Muscle of leg (tissue), 11 donors: ENCODE data around the gene KIAA1671. TPM values are rescaled to one million over a fixed set of nuclear protein-coding genes. Genes with fewer than 3 reads are reported as not detected.
"Not testable (repeated sequence)": the region's sequence is repeated elsewhere in the genome, so short reads cannot be mapped to it uniquely, and the experiment has no call there.

Experiments
- DNase-seq: peaks from one replicate; pipeline ENCODE4 v3.0.0; 2013
- H3K27ac ChIP-seq: one replicate; pipeline ENCODE4 v1.5.1; 2013; ENCODE audit warnings: mild to moderate bottlenecking, low read length, control low read depth
- H3K27me3 ChIP-seq: one replicate; pipeline ENCODE4 v1.6.1; 2013; ENCODE audit warnings: low read length; ENCODE audit not compliant: control insufficient read depth, insufficient read depth
- H3K36me3 ChIP-seq: one replicate; pipeline ENCODE4 v1.6.1; 2013; ENCODE audit warnings: low read length; ENCODE audit not compliant: control insufficient read depth, insufficient read depth
- H3K4me1 ChIP-seq: one replicate; pipeline ENCODE4 v1.6.1; 2013; ENCODE audit warnings: low read length; ENCODE audit not compliant: control insufficient read depth, insufficient read depth
- H3K4me3 ChIP-seq: one replicate; pipeline ENCODE4 v1.5.1; 2013; ENCODE audit warnings: low read length, control low read depth
- H3K9me3 ChIP-seq: replicated peaks from 2 replicates; pipeline ENCODE4 v1.6.1; 2013; ENCODE audit warnings: low read depth, low read length; ENCODE audit not compliant: control insufficient read depth
- WGBS: methylation state at CpG from one replicate; pipeline ENCODE4 v1.1.5; 2013; ENCODE audit warnings: missing lambda C conversion rate; ENCODE audit not compliant: insufficient coverage; 5-methylcytosine and 5-hydroxymethylcytosine counted together
- polyA plus RNA-seq, 8 donors: library from polyadenylated mRNA; unstranded; fragments of 120-200 nt; gene quantifications; one replicate each; pipeline versions ENCODE4 v1.2.1 to v1.2.3, GENCODE V29; 2013; ENCODE audit warnings: inconsistent platforms in 1 of 8, low replicate concordance in 1 of 8; ENCODE audit not compliant: insufficient read length in 8 of 8, insufficient read depth in 1 of 8
- total RNA-seq: library from RNA; stranded (reverse); fragments of 120-200 nt; gene quantifications from one replicate; pipeline ENCODE4 v1.2.4, GENCODE V29; 2013

The KIAA1671 gene
- total and polyA plus RNA-seq, 9 donors, result 10.8 to 34.5 (median 26.3) TPM

GRCh38 chr22:25202290-25202921 lies 249.9 kb downstream of the KIAA1671 start:
- H3K36me3 ChIP-seq, result no peaks in the 10 kb centered on the region
- DNase-seq, result peak; percentile 56
- WGBS, result 46% methylated on average over 14 of the region's 15 CpGs
- H3K4me1 ChIP-seq, result no peaks in the 10 kb centered on the region
- no peak overlapping the region for H3K27ac ChIP-seq
- H3K4me3 ChIP-seq, result no peak overlapping the region
- H3K9me3 ChIP-seq, result no peaks in the 10 kb centered on the region
- H3K27me3 ChIP-seq, result no peaks in the 10 kb centered on the region

GRCh38 chr22:25203082-25203481 lies 250.6 kb downstream of the KIAA1671 start:
- H3K36me3 ChIP-seq, result no peaks in the 10 kb centered on the region
- no peak for DNase-seq
- H3K4me1 ChIP-seq, result no peaks in the 10 kb centered on the region
- no peak overlapping the region for H3K4me3 ChIP-seq
- no peaks in the 10 kb centered on the region for H3K27me3 ChIP-seq
- no peak overlapping the region for H3K27ac ChIP-seq
- H3K9me3 ChIP-seq, result no peaks in the 10 kb centered on the region
- WGBS, result no CpG with 5 or more reads among the region's 4 CpGs

DNA sequence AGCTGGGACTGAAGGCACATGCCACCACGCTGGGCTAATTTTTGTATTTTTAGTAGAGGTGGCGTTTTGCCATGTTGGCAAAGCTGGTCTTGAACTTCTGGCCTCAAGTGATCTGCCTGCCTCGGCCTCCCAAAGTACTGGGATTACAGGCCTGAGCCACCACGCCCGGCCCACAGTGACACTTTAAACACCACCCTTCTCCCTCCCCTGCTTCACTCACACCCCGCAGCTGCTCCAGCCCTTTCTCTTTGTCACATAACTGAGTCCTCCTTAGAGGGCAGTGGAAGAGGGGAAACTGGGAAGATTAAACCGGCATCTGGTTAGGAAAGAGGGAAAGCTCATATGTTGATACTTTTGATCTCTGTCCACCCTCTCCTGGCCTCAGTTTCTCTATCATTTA lies 252.0 kb downstream of the KIAA1671 start:
- H3K4me3 ChIP-seq, H3K36me3 ChIP-seq, H3K9me3 ChIP-seq, DNase-seq, H3K27me3 ChIP-seq, H3K4me1 ChIP-seq, H3K27ac ChIP-seq: not testable (repeated sequence)
- WGBS, result 55% methylated on average over 2 of the region's 7 CpGs

DNA sequence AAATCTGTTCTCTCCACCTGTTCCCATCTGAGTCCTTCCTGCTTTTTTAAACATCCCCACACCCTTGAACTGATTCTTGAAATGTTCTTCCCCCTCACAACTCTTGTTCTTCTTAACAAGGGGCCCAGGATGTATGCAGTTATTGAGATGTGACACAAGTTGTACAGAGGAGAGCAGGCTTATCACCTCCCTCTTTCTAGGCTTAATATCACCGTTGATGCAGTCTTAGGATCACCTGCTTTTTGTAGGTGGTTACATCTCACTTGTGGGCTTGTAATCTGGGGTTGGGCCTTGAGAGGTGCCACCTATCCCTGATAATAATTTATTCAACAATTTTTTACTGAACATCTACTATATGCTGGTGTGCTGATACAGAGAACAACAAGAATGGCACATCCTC lies 253.3 kb downstream of the KIAA1671 start:
- Histone ChIP-seq H3K9me3 (no peaks in the 10 kb centered on the region), H3K36me3 (no peaks in the 10 kb centered on the region), H3K27me3 (no peaks in the 10 kb centered on the region), H3K4me1 (no peaks in the 10 kb centered on the region), H3K4me3 (no peak overlapping the region), H3K27ac (no peak overlapping the region)
- no CpG with 5 or more reads among the region's 1 CpG for WGBS
- DNase-seq, result no peak

DNA sequence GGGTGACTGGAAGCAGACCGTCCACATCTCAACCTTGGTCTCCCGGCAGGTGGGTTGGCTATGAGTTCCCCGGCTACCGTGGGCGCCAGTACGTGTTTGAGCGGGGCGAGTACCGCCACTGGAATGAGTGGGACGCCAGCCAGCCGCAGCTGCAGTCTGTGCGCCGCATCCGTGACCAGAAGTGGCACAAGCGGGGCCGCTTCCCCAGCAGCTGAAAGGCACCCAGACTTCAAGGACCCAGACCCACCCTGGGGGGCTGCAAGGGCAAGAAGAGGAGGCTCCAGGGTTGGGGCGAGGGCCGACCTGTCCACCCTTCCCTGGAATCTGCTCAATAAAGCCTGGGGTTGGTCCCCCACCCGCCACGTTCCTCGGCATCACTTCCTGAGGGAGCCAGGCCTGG lies 254.5 kb downstream of the KIAA1671 start:
- H3K36me3 ChIP-seq, result no peaks in the 10 kb centered on the region
- no peak for DNase-seq
- no peak overlapping the region for H3K4me3 ChIP-seq
- WGBS, result 88% methylated on average over 21 of the region's 21 CpGs
- H3K9me3 ChIP-seq, result no peaks in the 10 kb centered on the region
- no peak overlapping the region for H3K27ac ChIP-seq
- H3K4me1 ChIP-seq, result no peaks in the 10 kb centered on the region
- H3K27me3 ChIP-seq, result no peaks in the 10 kb centered on the region

- no peaks in the 10 kb centered on the region for H3K4me1 ChIP-seq
- 100% methylated on average over 1 of the region's 2 CpGs for WGBS
- no peaks in the 10 kb centered on the region for H3K27me3 ChIP-seq
- no peak overlapping the region for H3K27ac ChIP-seq
- no peaks in the 10 kb centered on the region for H3K9me3 ChIP-seq
- no peak for DNase-seq
- H3K36me3 ChIP-seq, result no peaks in the 10 kb centered on the region
- no peak overlapping the region for H3K4me3 ChIP-seq
Observed at GRCh38 chr22:25207553-25208157, 255.1 kb downstream of the KIAA1671 start.

- DNase-seq, result no peak
- H3K27me3 ChIP-seq, result no peaks in the 10 kb centered on the region
- WGBS, result 66% methylated on average over 2 of the region's 2 CpGs
- H3K4me1 ChIP-seq, result no peaks in the 10 kb centered on the region
- no peak overlapping the region for H3K4me3 ChIP-seq
- H3K9me3 ChIP-seq, result peaks cover 1% of the 10 kb centered on the region
- H3K27ac ChIP-seq, result no peak overlapping the region
- H3K36me3 ChIP-seq, result no peaks in the 10 kb centered on the region
Observed at GRCh38 chr22:25208328-25208727, 255.8 kb downstream of the KIAA1671 start.

DNA sequence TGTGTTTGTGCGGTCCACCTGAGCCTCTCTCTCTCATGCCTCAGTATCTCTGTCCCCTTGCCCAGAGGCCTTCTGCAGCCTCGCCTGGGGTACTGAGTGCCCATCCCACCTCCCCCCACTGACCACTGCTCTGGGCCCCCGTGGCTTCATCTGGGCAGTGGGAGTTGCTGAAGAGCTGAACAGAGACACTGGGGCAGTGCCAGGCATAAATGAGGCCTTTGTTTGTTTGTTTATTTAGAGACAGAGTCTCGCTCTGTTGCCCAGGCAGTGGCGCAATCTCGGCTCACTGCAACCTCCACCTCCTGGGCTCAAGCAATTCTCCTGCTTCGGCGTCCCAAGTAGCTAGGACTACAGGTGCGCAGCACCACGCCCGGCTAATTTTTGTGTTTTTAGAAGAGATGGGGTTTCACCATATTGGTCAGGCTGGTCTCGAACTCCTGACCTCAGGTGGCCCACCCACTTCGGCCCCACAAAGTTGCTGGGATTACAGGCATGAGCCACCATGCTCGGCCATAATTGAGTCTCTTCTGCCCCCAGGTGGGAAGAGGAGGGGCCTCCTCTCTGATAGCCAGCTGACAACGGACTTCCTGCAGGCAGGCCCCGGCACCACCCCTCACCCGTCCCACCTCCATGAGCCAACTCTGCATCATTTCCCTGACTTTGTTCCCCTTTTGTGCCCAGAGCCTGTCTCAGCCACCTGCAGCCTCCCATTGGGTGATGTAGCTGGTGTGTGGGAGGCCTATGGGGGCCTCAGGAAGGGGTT lies 256.4 kb downstream of the KIAA1671 start:
- Histone ChIP-seq H3K27me3 (no peaks in the 10 kb centered on the region), H3K4me3 (no peak overlapping the region), H3K27ac (no peak overlapping the region), H3K36me3 (no peaks in the 10 kb centered on the region), H3K9me3 (peaks cover 4% of the 10 kb centered on the region), H3K4me1 (no peaks in the 10 kb centered on the region)
- 92% methylated on average over 6 of the region's 17 CpGs for WGBS
- no peak for DNase-seq

DNA sequence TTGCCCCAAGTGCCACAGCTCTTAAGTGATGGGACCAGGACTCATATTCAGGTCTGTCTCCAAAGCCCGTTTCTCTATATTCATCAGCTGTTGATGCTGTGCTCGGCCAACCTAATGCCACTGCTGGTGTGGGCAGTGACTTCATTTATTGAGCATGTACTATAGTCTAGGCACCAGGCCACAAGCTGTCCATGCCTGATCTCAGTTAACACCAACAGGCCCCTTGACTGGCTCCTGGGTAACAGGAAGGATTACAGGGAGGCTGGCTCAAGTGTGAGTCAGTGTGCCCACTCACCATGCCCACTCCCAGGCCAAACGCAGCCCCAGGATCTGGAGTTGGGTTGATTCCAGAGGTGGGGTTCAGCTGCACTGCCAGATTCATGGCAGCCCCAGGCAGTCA lies 258.3 kb downstream of the KIAA1671 start:
- H3K4me3 ChIP-seq, result no peak overlapping the region
- H3K36me3 ChIP-seq, result no peaks in the 10 kb centered on the region
- DNase-seq, result no peak
- H3K4me1 ChIP-seq, result no peaks in the 10 kb centered on the region
- H3K27me3 ChIP-seq, result no peaks in the 10 kb centered on the region
- peaks cover 4% of the 10 kb centered on the region for H3K9me3 ChIP-seq
- no peak overlapping the region for H3K27ac ChIP-seq
- WGBS, result 86% methylated on average over 2 of the region's 3 CpGs

- 10% methylated on average over 2 of the region's 3 CpGs for WGBS
- no peaks in the 10 kb centered on the region for H3K27me3 ChIP-seq
- H3K4me1 ChIP-seq, result no peaks in the 10 kb centered on the region
- H3K9me3 ChIP-seq, result peaks cover 4% of the 10 kb centered on the region
- no peak overlapping the region for H3K27ac ChIP-seq
- no peak for DNase-seq
- H3K36me3 ChIP-seq, result no peaks in the 10 kb centered on the region
- no peak overlapping the region for H3K4me3 ChIP-seq
Observed at GRCh38 chr22:25212337-25212736, 259.8 kb downstream of the KIAA1671 start.
